Cardiac fibroblast (primary cell): Measurements from ENCODE around the gene CNTNAP5.

Experiments
- DNase-seq, 2 donors: peaks; one replicate each; pipeline versions ENCODE4 v3.0.0 to v3.0.0-alpha.2; 2010; ENCODE audit warnings: low read depth in 2 of 2
- H3K4me3 ChIP-seq, 2 donors: replicated peaks in 1 of 2; 1 replicate in 1 of 2; 2 replicates in 1 of 2; pipeline ENCODE4 v1.5.1; 2011; ENCODE audit warnings: low read depth in 2 of 2, low read length in 2 of 2, mild to moderate bottlenecking in 2 of 2, moderate library complexity in 1 of 2
- TF ChIP-seq, protein P1 (sequence below): IDR thresholded peaks from one replicate; pipeline ENCODE4 v1.5.1; 2011; ENCODE audit warnings: low read depth, mild to moderate bottlenecking, low read length, inconsistent platforms

The CNTNAP5 gene

DNA sequence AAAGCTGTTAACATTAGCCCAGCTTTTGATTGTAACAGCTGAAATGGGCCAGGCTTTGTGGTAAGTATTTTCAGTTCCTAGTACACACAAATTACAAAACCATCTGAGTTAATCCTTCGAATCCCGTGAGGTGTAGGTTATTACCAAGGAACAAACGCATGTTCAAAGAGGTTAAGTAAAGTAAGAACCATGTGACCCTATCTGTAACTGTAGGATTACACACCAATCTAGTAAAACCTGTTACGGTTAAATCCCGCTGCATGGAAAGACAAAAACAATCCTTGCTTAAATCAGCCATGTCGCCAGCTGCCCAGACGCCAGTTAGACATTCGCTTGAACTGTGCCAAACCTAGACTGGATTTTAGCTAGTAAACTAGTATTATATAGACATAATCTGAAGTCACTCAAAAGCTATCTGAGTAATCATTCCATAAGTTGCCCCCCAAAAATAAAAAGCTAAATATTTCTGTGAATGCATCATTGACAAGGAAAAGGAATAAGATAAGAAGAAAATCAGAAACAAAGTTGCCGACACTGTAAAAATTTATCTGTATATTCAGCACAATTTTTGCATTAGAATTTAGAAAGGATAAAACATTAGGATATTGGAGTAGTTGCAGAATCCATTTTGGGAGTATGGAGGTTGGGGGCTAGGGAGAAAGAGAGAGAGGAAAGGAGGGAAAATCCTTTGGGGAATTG is 638.0 kb downstream of the CNTNAP5 start:
- H3K4me3 ChIP-seq = no peak overlapping the region
- TF ChIP-seq, protein P1, sequence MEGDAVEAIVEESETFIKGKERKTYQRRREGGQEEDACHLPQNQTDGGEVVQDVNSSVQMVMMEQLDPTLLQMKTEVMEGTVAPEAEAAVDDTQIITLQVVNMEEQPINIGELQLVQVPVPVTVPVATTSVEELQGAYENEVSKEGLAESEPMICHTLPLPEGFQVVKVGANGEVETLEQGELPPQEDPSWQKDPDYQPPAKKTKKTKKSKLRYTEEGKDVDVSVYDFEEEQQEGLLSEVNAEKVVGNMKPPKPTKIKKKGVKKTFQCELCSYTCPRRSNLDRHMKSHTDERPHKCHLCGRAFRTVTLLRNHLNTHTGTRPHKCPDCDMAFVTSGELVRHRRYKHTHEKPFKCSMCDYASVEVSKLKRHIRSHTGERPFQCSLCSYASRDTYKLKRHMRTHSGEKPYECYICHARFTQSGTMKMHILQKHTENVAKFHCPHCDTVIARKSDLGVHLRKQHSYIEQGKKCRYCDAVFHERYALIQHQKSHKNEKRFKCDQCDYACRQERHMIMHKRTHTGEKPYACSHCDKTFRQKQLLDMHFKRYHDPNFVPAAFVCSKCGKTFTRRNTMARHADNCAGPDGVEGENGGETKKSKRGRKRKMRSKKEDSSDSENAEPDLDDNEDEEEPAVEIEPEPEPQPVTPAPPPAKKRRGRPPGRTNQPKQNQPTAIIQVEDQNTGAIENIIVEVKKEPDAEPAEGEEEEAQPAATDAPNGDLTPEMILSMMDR = no peak
- no peak for DNase-seq

DNA sequence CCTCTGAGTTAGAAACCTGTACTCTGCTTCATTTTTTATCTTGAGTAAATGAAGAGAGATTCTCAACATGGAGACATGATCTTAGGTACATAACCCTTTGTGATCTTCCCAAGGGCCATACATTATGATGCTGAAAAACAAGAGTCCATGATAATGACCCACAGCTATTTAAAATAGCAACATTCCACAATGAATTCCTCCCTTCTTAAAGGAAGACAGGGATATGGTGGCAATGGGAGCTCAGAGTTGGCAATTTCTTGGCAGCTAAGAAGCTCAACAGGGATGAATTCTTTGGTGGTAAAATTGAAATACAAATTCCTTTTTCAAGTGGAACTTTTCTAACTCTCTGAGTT is 638.5 kb downstream of the CNTNAP5 start:
- no peak overlapping the region for H3K4me3 ChIP-seq
- DNase-seq = no peak
- TF ChIP-seq, protein P1 = no peak

DNA sequence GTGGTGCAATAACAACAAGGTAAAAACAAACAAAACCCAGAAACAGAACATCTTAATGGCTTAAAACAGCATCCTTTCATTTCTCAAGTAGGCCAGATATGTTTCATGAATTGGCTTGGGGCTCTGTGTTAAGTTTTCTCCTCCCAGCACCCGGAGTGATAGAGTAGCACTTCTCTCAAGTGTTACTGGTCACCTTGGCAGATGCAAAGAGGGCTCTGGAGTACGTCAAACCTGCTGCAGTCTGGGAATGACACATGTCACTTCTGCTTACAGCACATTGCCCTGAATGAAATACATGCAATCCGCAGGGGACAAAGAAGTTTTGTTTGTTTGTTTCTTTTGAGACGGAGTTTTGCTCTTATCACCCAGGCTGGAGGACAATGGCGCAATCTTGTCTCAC is 639.3 kb downstream of the CNTNAP5 start:
- H3K4me3 ChIP-seq = no peak overlapping the region
- TF ChIP-seq, protein P1 = no peak
- no peak for DNase-seq

- no peak for DNase-seq
- H3K4me3 ChIP-seq = no peak overlapping the region
- TF ChIP-seq, protein P1 = no peak
These were observed 641.9 kb downstream of the CNTNAP5 start for GRCh38 chr2:124666976-124667375.

GRCh38 chr2:124668161-124668560 is 643.1 kb downstream of the CNTNAP5 start:
- no peak overlapping the region for H3K4me3 ChIP-seq
- DNase-seq = no peak
- TF ChIP-seq, protein P1 = no peak

DNA sequence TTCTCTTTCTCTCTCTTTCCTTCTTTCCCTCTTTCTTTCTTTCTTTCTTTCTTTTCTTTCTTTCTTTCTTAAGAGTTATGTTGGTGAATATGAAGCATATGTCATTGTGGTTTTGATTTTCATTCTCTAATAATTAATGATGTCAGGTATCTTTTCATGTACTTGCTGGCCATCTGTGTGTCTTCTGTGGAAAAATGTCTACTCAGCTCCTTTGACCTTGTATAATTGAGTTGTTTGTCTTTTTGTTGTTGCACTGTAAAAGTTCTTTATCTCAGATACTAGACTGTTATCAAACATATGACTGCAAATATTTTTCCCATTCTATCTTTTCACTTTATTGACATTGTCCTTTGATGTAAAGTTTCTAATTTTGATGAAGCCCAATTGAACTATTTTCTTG is 645.1 kb downstream of the CNTNAP5 start:
- TF ChIP-seq, protein P1 = no peak

DNA sequence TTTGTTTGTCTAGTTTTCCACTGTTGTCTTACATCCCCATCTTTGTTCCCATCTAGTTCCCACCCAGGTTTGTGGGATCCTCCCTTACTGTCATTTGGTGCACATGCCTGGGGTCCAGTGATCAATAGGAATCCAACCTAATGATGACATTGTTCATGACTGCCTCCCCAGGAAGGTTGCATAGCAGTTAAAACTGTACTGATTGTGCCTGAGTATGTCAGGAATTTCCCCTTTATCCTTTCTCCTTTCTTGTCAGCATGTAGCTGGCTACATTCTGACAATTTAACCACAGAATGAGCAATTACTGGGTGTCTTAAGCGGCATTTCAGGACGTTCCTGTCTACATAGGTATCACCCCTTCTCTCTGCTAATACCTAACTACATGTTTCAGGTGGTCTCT is 653.0 kb downstream of the CNTNAP5 start:
- TF ChIP-seq, protein P1 = no peak
- DNase-seq = no peak
- H3K4me3 ChIP-seq = no peak overlapping the region

More for the DNA sequence above, 645.1 kb downstream of the CNTNAP5 start:
- no peak for DNase-seq
- H3K4me3 ChIP-seq = no peak overlapping the region
